Left ventricle myocardium inferior (tissue), 1 donor: ENCODE data around the gene DDX23. TPM values are rescaled to one million over a fixed set of nuclear protein-coding genes. Genes with fewer than 3 reads are reported as not detected.

Source experiments
- DNase-seq: peaks from one replicate; pipeline ENCODE4 v3.0.0-alpha.2; 2020
- H3K27ac ChIP-seq: fragments of 200-600 bp; replicated peaks from 2 replicates; pipeline ENCODE4 v1.8.0; 2021
- H3K27me3 ChIP-seq: fragments of 200-600 bp; 2 replicates; pipeline ENCODE4 v1.8.0; 2021; ENCODE audit warnings: low read depth
- H3K36me3 ChIP-seq: fragments of 200-600 bp; 2 replicates; pipeline ENCODE4 v1.8.0; 2021
- H3K4me1 ChIP-seq: fragments of 200-600 bp; 2 replicates; pipeline ENCODE4 v1.8.0; 2021
- H3K4me3 ChIP-seq: fragments of 200-600 bp; 2 replicates; pipeline ENCODE4 v1.8.0; 2021; ENCODE audit warnings: mild to moderate bottlenecking, moderate library complexity
- H3K9me3 ChIP-seq: fragments of 200-600 bp; replicated peaks from 2 replicates; pipeline ENCODE4 v1.8.0; 2021
- intact Hi-C: fragments of 100-400 bp; cut with micrococcal nuclease; formaldehyde crosslinking; loops from one replicate; pipeline ENCODE4 v1.11.0; 2022
- total RNA-seq: library from RNA; stranded (reverse); fragmentation: NEBNext Ultra II Directional; extraction: Animal tissue kit (Norgen Biotek cat#: 25700); gene quantifications from one replicate; pipeline ENCODE4 v1.2.1, GENCODE V29; 2021
- TF ChIP-seq, protein P1 (sequence below): fragments of 200-600 bp; IDR thresholded peaks from 2 replicates; pipeline ENCODE4 v1.8.0; 2021; ENCODE audit warnings: antibody characterized with exemption, mild to moderate bottlenecking, borderline replicate concordance
- donor health status: DM: no; HTN: yes; CAD: no; lungs with severe emphysema.

DDX23 gene
- total RNA-seq, 1 donor from 2014 or later = 36.6 TPM

GRCh38 chr12:48789858-48790326, 62.1 kb downstream of the DDX23 start:
- Histone ChIP-seq H3K27me3 (no peaks in the 10 kb centered on the region), H3K4me3 (peak overlapping the region; percentile 83), H3K36me3 (no peaks in the 10 kb centered on the region), H3K27ac (peak overlapping the region; percentile 93), H3K4me1 (peaks cover 52% of the 10 kb centered on the region), H3K9me3 (no peaks in the 10 kb centered on the region)
- TF ChIP-seq, protein P1, sequence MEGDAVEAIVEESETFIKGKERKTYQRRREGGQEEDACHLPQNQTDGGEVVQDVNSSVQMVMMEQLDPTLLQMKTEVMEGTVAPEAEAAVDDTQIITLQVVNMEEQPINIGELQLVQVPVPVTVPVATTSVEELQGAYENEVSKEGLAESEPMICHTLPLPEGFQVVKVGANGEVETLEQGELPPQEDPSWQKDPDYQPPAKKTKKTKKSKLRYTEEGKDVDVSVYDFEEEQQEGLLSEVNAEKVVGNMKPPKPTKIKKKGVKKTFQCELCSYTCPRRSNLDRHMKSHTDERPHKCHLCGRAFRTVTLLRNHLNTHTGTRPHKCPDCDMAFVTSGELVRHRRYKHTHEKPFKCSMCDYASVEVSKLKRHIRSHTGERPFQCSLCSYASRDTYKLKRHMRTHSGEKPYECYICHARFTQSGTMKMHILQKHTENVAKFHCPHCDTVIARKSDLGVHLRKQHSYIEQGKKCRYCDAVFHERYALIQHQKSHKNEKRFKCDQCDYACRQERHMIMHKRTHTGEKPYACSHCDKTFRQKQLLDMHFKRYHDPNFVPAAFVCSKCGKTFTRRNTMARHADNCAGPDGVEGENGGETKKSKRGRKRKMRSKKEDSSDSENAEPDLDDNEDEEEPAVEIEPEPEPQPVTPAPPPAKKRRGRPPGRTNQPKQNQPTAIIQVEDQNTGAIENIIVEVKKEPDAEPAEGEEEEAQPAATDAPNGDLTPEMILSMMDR = no peak
- intact Hi-C loops = no loop called here
- no peak for DNase-seq

GRCh38 chr12:48788854-48789775, 62.8 kb downstream of the DDX23 start, which contains the start of gene ADCY6:
ADCY6 (minus strand) TSS chr12:48789089; CDS start chr12:48783434, 5,655 bp downstream.
- Histone ChIP-seq H3K9me3 (no peaks in the 10 kb centered on the region), H3K36me3 (no peaks in the 10 kb centered on the region), H3K4me3 (peak within 1 kb of the TSS; percentile 83), H3K27ac (peak within 1 kb of the TSS; percentile 93), H3K4me1 (peaks cover 60% of the 10 kb centered on the region), H3K27me3 (no peaks in the 10 kb centered on the region)
- TF ChIP-seq, protein P1 = no peak
- intact Hi-C loops = no loop called here
- peak; percentile 85 for DNase-seq

GRCh38 chr12:48788524-48788853, 63.5 kb downstream of the DDX23 start:
- no peak for DNase-seq
- H3K4me3 ChIP-seq = peak overlapping the region; percentile 83
- peak overlapping the region; percentile 93 for H3K27ac ChIP-seq
- intact Hi-C loops = no loop called here
- TF ChIP-seq, protein P1 = no peak
- no peaks in the 10 kb centered on the region for H3K36me3 ChIP-seq
- peaks cover 66% of the 10 kb centered on the region for H3K4me1 ChIP-seq
- H3K27me3 ChIP-seq = no peaks in the 10 kb centered on the region
- H3K9me3 ChIP-seq = no peaks in the 10 kb centered on the region

DNA sequence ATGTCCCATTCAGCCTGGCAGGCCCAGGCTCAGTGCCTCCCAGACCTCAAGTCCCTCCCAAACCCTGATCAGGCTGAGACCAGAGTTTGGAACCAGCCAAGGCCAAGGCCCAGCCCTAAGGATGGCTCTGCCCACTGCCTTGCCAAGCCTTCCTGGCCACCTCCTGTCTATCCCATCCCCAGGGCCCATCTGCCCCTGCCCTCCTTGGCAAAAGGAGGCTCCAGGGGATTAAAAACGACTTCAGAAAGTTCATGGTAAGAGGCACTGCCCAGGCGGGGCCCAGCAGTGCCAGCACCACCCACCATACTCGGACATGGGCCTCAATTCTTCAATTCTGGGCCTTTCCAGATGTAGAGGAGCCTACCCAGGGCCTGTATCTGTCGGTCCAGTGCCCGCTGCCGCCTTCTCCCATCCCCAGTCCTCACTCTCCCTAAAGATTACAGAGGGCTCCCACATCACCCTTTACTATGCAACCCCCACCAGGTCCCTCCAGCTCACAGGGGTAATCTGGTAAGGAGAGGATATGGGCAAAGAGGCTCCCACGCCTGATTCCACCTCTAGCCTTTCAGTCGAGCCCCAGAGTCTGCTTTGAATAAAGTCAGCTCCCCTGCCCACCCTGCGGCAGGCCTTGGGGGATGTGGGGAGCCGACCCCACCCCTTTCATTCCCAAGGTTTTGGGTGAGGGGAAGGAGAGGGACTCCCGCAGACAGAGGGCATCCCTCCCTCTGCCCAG, 64.0 kb downstream of the DDX23 start:
- Histone ChIP-seq H3K4me1 (peaks cover 72% of the 10 kb centered on the region), H3K27me3 (no peaks in the 10 kb centered on the region), H3K4me3 (peak overlapping the region; percentile 83), H3K36me3 (peaks cover 4% of the 10 kb centered on the region), H3K27ac (peak overlapping the region; percentile 93), H3K9me3 (no peaks in the 10 kb centered on the region)
- DNase-seq = no peak
- intact Hi-C loops = no loop called here
- TF ChIP-seq, protein P1 = no peak
